RWPE2 (cell line): ENCODE results near the gene CHD5.
"Not testable (repeated sequence)": the region's sequence is repeated elsewhere in the genome, so short reads cannot be mapped to it uniquely, and the experiment has no call there.

Experiments used
- ATAC-seq: fragments of 200-7000 bp; cut with Tn5 transposase; 3 replicates; pipeline ENCODE4 v1.9.1; 2021; ENCODE audit warnings: low read depth
- DNase-seq: peaks from one replicate; pipeline ENCODE4 v3.0.0-alpha.2; 2020; ENCODE audit warnings: low spot score
- H3K27ac ChIP-seq: fragments of 450-650 bp; 2 replicates; pipeline ENCODE4 v1.5.1; 2017; ENCODE audit warnings: mild to moderate bottlenecking; ENCODE audit not compliant: poor library complexity, severe bottlenecking
- H3K27me3 ChIP-seq: fragments of 250-450 bp; sonication (Bioruptor Pico); 2 replicates; pipeline ENCODE4 v1.5.1; 2021; ENCODE audit warnings: mild to moderate bottlenecking, moderate library complexity; ENCODE audit not compliant: insufficient read depth, poor library complexity, severe bottlenecking
- H3K36me3 ChIP-seq: fragments of 250-450 bp; sonication (Bioruptor Pico); 2 replicates; pipeline ENCODE4 v1.5.1; 2020; ENCODE audit warnings: low read depth, mild to moderate bottlenecking, moderate library complexity
- H3K4me1 ChIP-seq: fragments of 250-450 bp; sonication (Bioruptor Pico); 2 replicates; pipeline ENCODE4 v1.5.1; 2021; ENCODE audit warnings: mild to moderate bottlenecking, moderate library complexity; ENCODE audit not compliant: insufficient read depth, poor library complexity, severe bottlenecking
- H3K4me3 ChIP-seq: fragments of 250-450 bp; sonication (Bioruptor Pico); 2 replicates; pipeline ENCODE4 v1.5.1; 2021; ENCODE audit warnings: mild to moderate bottlenecking, moderate library complexity; ENCODE audit not compliant: severe bottlenecking
- H3K9me3 ChIP-seq: fragments of 250-450 bp; sonication (Bioruptor Pico); 2 replicates; pipeline ENCODE4 v1.5.1; 2021; ENCODE audit warnings: mild to moderate bottlenecking, moderate library complexity; ENCODE audit not compliant: severe bottlenecking
- TF ChIP-seq, protein P1 (sequence below): fragments of 450-650 bp; IDR thresholded peaks from one replicate; pipeline ENCODE4 v1.5.1; 2017; ENCODE audit warnings: mild to moderate bottlenecking, moderate library complexity; ENCODE audit not compliant: poor library complexity, severe bottlenecking

The CHD5 gene

DNA sequence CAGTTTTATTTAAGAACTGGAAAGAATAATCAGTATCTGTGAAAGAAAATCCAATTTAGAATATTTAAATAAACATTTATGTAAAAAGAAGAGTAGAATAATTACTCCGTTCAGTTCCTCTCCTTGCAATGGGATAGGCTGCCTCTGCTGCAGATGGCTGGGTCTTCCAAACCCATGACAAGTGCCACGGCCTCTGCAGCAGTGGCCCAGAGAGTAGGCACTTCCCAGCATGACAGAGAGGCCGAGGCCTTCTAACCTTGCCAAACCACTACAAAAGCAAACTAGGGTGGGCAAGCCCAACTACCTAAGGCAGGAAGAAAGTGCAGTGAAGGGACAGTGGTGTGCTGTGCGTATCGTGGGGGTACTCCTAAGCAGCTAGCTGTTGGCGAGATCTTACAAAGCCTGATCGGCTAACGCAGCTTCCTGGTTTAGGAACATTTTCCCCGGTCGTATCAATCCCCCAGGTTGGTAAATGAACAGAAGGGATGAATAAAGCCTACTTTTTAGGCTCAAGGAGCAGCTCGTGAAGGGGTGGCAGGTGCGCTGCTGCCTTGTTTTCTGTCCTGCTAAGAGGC is 41.2 kb upstream of the CHD5 start:
- TF ChIP-seq, protein P1, sequence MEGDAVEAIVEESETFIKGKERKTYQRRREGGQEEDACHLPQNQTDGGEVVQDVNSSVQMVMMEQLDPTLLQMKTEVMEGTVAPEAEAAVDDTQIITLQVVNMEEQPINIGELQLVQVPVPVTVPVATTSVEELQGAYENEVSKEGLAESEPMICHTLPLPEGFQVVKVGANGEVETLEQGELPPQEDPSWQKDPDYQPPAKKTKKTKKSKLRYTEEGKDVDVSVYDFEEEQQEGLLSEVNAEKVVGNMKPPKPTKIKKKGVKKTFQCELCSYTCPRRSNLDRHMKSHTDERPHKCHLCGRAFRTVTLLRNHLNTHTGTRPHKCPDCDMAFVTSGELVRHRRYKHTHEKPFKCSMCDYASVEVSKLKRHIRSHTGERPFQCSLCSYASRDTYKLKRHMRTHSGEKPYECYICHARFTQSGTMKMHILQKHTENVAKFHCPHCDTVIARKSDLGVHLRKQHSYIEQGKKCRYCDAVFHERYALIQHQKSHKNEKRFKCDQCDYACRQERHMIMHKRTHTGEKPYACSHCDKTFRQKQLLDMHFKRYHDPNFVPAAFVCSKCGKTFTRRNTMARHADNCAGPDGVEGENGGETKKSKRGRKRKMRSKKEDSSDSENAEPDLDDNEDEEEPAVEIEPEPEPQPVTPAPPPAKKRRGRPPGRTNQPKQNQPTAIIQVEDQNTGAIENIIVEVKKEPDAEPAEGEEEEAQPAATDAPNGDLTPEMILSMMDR, result no peak
- Histone ChIP-seq H3K27ac (peak overlapping the region; percentile 45), H3K27me3 (no peaks in the 10 kb centered on the region), H3K4me1 (peaks cover 10% of the 10 kb centered on the region), H3K4me3 (no peak overlapping the region), H3K9me3 (no peaks in the 10 kb centered on the region), H3K36me3 (peaks cover 46% of the 10 kb centered on the region)
- DNase-seq, result no peak
- no peak for ATAC-seq

DNA sequence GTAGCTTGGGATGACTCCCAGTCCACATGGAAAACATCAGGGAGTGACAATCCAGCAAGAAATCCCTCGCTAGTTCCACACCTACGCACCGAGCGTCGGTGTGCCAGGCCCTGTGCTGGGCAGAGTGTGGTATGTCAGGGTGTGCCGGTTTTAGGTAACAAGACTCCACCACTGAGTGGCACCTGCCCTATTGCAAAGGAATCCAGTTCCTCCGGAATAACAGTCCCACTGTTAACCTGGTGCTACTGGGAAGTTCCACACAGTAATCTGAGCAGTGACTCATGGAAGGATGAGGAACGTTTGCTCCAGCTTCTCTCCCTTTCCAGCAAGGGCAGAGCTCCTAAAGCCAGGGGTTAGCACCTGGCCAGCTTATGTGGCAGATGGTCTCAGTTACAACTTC is 40.1 kb upstream of the CHD5 start:
- Histone ChIP-seq H3K4me1 (peaks cover 10% of the 10 kb centered on the region), H3K27ac (peak overlapping the region; percentile 45), H3K27me3 (no peaks in the 10 kb centered on the region), H3K9me3 (no peaks in the 10 kb centered on the region), H3K4me3 (no peak overlapping the region), H3K36me3 (peaks cover 39% of the 10 kb centered on the region)
- peak; percentile 91 for ATAC-seq
- TF ChIP-seq, protein P1, result no peak
- DNase-seq, result no peak

DNA sequence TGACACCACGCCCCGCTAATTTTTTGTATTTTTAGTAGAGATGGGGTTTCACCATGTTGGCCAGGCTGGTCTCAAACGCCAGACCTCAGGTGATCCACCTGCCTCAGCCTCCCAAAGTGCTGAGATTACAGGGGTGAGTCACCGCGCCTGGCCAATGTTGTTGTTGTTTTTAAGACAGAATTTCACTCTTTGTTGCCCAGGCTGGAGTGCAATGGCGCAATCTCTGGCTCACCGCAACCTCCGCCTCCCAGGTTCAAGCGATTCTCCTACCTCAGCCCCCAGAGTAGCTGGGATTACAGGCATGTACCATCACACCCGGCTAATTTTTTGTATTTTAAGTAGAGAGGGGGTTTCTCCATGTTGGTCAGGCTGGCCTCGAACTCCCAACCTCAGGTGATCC is 39.5 kb upstream of the CHD5 start:
- peak overlapping the region; percentile 45 for H3K27ac ChIP-seq
- not testable (repeated sequence) for H3K9me3 ChIP-seq, H3K27me3 ChIP-seq, H3K4me3 ChIP-seq, ATAC-seq, DNase-seq
- H3K4me1 ChIP-seq, result peaks cover 10% of the 10 kb centered on the region
- H3K36me3 ChIP-seq, result peaks cover 33% of the 10 kb centered on the region

GRCh38 chr1:6218375-6219164 is 38.4 kb upstream of the CHD5 start:
- H3K4me3 ChIP-seq, result no peak overlapping the region
- H3K27me3 ChIP-seq, result no peaks in the 10 kb centered on the region
- H3K4me1 ChIP-seq, result peaks cover 10% of the 10 kb centered on the region
- TF ChIP-seq, protein P1, result no peak
- no peak for ATAC-seq
- no peaks in the 10 kb centered on the region for H3K9me3 ChIP-seq
- no peak for DNase-seq
- no peak overlapping the region for H3K27ac ChIP-seq
- peaks cover 23% of the 10 kb centered on the region for H3K36me3 ChIP-seq

DNA sequence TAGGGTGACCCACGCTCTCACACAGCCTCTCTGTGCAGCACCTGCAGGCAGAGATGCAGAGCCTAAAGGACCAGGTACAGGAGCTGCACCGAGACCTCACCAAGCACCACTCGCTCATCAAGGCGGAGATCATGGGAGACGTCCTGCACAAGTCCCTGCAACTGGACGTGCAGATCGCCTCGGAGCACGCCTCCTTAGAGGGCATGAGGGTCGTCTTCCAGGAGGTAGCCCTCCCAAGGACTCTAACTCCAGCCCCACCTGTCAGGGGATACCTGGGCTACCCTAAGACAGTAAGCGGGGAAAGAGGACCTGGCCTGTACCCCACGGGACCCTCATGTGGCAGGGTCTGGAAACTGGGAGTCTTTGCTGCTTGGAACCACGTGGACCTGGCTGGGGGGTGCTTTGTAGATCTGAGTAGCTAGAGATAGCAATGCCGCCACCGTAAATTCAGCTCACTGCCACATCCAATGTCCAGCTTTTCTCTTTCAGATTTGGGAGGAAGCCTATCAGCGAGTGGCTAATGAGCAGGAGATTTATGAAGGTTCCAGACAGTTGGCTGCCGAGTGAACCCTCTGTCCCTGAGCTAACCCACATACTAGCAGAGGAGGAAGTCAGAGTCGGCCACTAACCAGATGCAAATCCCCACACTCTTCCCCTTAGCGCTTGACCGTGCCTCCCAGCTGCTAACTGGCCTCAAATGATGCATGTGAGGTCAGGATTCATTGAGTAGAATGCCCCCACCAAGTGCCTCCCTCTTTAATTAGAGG is 32.3 kb upstream of the CHD5 start:
- H3K4me1 ChIP-seq, result no peaks in the 10 kb centered on the region
- TF ChIP-seq, protein P1, result no peak
- H3K27me3 ChIP-seq, result no peaks in the 10 kb centered on the region
- H3K9me3 ChIP-seq, result no peaks in the 10 kb centered on the region
- no peak overlapping the region for H3K27ac ChIP-seq
- peaks cover 8% of the 10 kb centered on the region; the same call in 1 of the 2 replicates for H3K36me3 ChIP-seq
- H3K4me3 ChIP-seq, result no peak overlapping the region
- DNase-seq, result no peak
- no peak for ATAC-seq
